ENCODE measurements around the gene CCL16. TPM values are rescaled to one million over a fixed set of nuclear protein-coding genes. Genes with fewer than 3 reads are reported as not detected.

Gene CCL16
- total RNA-seq, 2 experiments from 2014 or later: not detected

GRCh38 chr17:35931794-35932425 lies 49.4 kb downstream of the CCL16 start:
- Mint-ChIP-seq H3K4me1 (ENCODE audit: low read depth) (peaks cover 23% of the 10 kb centered on the region), H3K27me3 (peaks cover 2% of the 10 kb centered on the region), H3K9me3 (no peaks in the 10 kb centered on the region), H3K4me3 (no peak overlapping the region), H3K27ac (no peak overlapping the region), H3K36me3 (no peaks in the 10 kb centered on the region)
- DNase-seq: no peak
- ChIA-PET CTCF (interaction anchor here (0.6 to 3.2 kb wide), 6 partner anchors 8 to 141 kb away, joined by 3 to 21 read pairs (median 4); no protein-coding TSS in a partner anchor), POLR2A (interaction anchor here (0.7 to 2.2 kb wide), 4 partner anchors 52 to 123 kb away, joined by 4 to 10 read pairs (median 5); partner anchors contain the start of genes CCL5 and TAF15)
- intact Hi-C loops (cut with micrococcal nuclease): loop anchor here (2.0 to 5.0 kb wide), 3 partner anchors 33 to 85 kb away; partner anchors contain the start of gene CCL5

- POLR2A ChIA-PET: interaction anchor here (1.1 to 2.2 kb wide), 2 partner anchors 51 to 121 kb away, joined by 6 to 10 read pairs; partner anchors contain the start of genes CCL5 and TAF15
- no peaks in the 10 kb centered on the region for H3K36me3 Mint-ChIP-seq
- peak; percentile 94 for DNase-seq
- peak within 1 kb of the TSS; percentile 62 for H3K27ac Mint-ChIP-seq
- H3K4me1 Mint-ChIP-seq (ENCODE audit: low read depth): peaks cover 23% of the 10 kb centered on the region
- H3K27me3 Mint-ChIP-seq: peaks cover 2% of the 10 kb centered on the region
- no peaks in the 10 kb centered on the region for H3K9me3 Mint-ChIP-seq
- intact Hi-C loops (cut with micrococcal nuclease): loop anchor here (2.0 to 5.0 kb wide), 3 partner anchors 32 to 83 kb away; partner anchors contain the start of gene CCL5
- CTCF ChIA-PET: interaction anchor here (1.1 to 3.2 kb wide), 4 partner anchors 17 to 82 kb away, joined by 3 to 21 read pairs (median 6); no protein-coding TSS in a partner anchor
- peak within 1 kb of the TSS; percentile 79 for H3K4me3 Mint-ChIP-seq
Observed at GRCh38 chr17:35930211-35931065, 50.9 kb downstream of the CCL16 start, which contains the start of gene RDM1. TSS of gene RDM1 (minus strand) at chr17:35930773. CDS start at chr17:35930727, 46 bp downstream.

- intact Hi-C loops (cut with micrococcal nuclease): no loop called here
- Mint-ChIP-seq H3K36me3 (no peaks in the 10 kb centered on the region), H3K9me3 (no peaks in the 10 kb centered on the region), H3K27me3 (peaks cover 2% of the 10 kb centered on the region), H3K4me3 (no peak overlapping the region), H3K27ac (no peak overlapping the region), H3K4me1 (ENCODE audit: low read depth) (peaks cover 25% of the 10 kb centered on the region)
- ChIA-PET POLR2A (no interaction called here), CTCF (interaction anchor here (1.0 kb wide), 1 partner anchor 78 kb away, joined by 3 read pairs; no protein-coding TSS in a partner anchor)
- no peak for DNase-seq
Observed at GRCh38 chr17:35927714-35928113, 53.6 kb downstream of the CCL16 start.

Other genes starting within 250 kb of the CCL16 start
- under 1 TPM; 0.26 to 0.73 TPM for gene RASL10B, start 249.9 kb downstream of the CCL16 start, total RNA-seq
- gene GAS2L2, start 228.3 kb downstream of the CCL16 start, total RNA-seq: not detected
- not detected for gene C17orf50, start 220.6 kb downstream of the CCL16 start, total RNA-seq
- not detected for gene MMP28, start 185.9 kb downstream of the CCL16 start, total RNA-seq
- gene TAF15, start 172.0 kb downstream of the CCL16 start, total RNA-seq: 100 to 1,000 TPM; 269 to 271 TPM
- under 1 TPM; 0.24 to 0.27 TPM for gene HEATR9, start 112.6 kb downstream of the CCL16 start, total RNA-seq
- gene CCL5, start 101.1 kb downstream of the CCL16 start, total RNA-seq: 100 to 1,000 TPM; 120 to 133 TPM
- gene RDM1, start 50.7 kb downstream of the CCL16 start, total RNA-seq: 10 to 100 TPM; 10.4 to 10.6 TPM
- gene LYZL6, start 37.8 kb downstream of the CCL16 start, total RNA-seq: not detected
- gene CCL14, start 5.2 kb upstream of the CCL16 start, total RNA-seq: not detected
- not detected for gene CCL15, start 20.1 kb upstream of the CCL16 start, total RNA-seq
- gene CCL23, start 36.5 kb upstream of the CCL16 start, total RNA-seq: not detected
- under 1 TPM in 1 of 2 experiments, not detected in 1; 0.52 TPM for gene CCL18, start 82.8 kb upstream of the CCL16 start, total RNA-seq
- 100 to 1,000 TPM; 981 to 989 TPM for gene CCL3, start 108.6 kb upstream of the CCL16 start, total RNA-seq
- gene CCL4, start 122.3 kb upstream of the CCL16 start, total RNA-seq: 100 to 1,000 TPM; 917 to 966 TPM
- 1 to 10 TPM; 5.6 to 8.1 TPM for gene TBC1D3B, start 195.1 kb upstream of the CCL16 start, total RNA-seq
- 10 to 100 TPM; 23.8 to 24.5 TPM for gene CCL3L1, start 215.3 kb upstream of the CCL16 start, total RNA-seq
- 10 to 100 TPM; 48.9 to 58.6 TPM for gene CCL4L2, start 229.6 kb upstream of the CCL16 start, total RNA-seq

Data from activated CD4-positive, alpha-beta memory T cell treated with anti-CD3 and anti-CD28 coated beads for 36 hours (primary cell).